HUES64 (cell line): Measurements from ENCODE around the gene TRIM59.
A peak's percentile ranks its signal among the peaks of the same experiment; 100 is the strongest.

ENCODE experiments used
- H3K27ac ChIP-seq: 2 replicates; pipeline ENCODE4 v1.7.0; 2013; ENCODE audit warnings: low read depth, low read length, inconsistent platforms
- H3K27me3 ChIP-seq: 2 replicates; pipeline ENCODE4 v1.6.1; 2013; ENCODE audit warnings: mild to moderate bottlenecking, low read length; ENCODE audit not compliant: insufficient read depth
- H3K36me3 ChIP-seq: 2 replicates; pipeline ENCODE4 v1.6.1; 2013; ENCODE audit warnings: mild to moderate bottlenecking, low read length; ENCODE audit not compliant: insufficient read depth
- H3K4me1 ChIP-seq: 2 replicates; pipeline ENCODE4 v1.6.1; 2013; ENCODE audit warnings: mild to moderate bottlenecking, low read length, moderate library complexity; ENCODE audit not compliant: insufficient read depth
- H3K4me3 ChIP-seq: 2 replicates; pipeline ENCODE4 v1.5.1; 2013; ENCODE audit warnings: mild to moderate bottlenecking, low read length, moderate library complexity
- H3K9ac ChIP-seq: 2 replicates; pipeline ENCODE4 v1.6.1; 2013; ENCODE audit warnings: mild to moderate bottlenecking, low read depth, low read length
- H3K9me3 ChIP-seq: 2 replicates; pipeline ENCODE4 v1.6.1; 2013; ENCODE audit warnings: low read depth, low read length; ENCODE audit not compliant: insufficient read depth
- WGBS: fragments of 150-250, 120-280 bp; methylation state at CpG from one replicate; pipeline ENCODE4 v1.1.7; 2013; ENCODE audit warnings: missing lambda C conversion rate; 5-methylcytosine and 5-hydroxymethylcytosine counted together

TRIM59 gene

GRCh38 chr3:160437083-160437455 lies 12.5 kb downstream of the TRIM59 start:
- Histone ChIP-seq H3K27ac (no peak overlapping the region), H3K36me3 (peaks cover 92% of the 10 kb centered on the region), H3K4me1 (0 out of 2 replicates have a peak, but pooled peaks cover 4% of the 10 kb centered on the region), H3K9me3 (no peaks in the 10 kb centered on the region), H3K9ac (no peak overlapping the region), H3K4me3 (no peak overlapping the region), H3K27me3 (no peaks in the 10 kb centered on the region)
- 93% methylated on average over 5 of the region's 5 CpGs for WGBS

- no peaks in the 10 kb centered on the region for H3K27me3 ChIP-seq
- peaks cover 95% of the 10 kb centered on the region for H3K36me3 ChIP-seq
Observed at GRCh38 chr3:160435747-160436146, 13.8 kb downstream of the TRIM59 start.

GRCh38 chr3:160435095-160435494 lies 14.5 kb downstream of the TRIM59 start:
- Histone ChIP-seq H3K9me3 (no peaks in the 10 kb centered on the region), H3K4me1 (no peaks in the 10 kb centered on the region), H3K9ac (no peak overlapping the region), H3K4me3 (no peak overlapping the region), H3K27ac (no peak overlapping the region), H3K27me3 (no peaks in the 10 kb centered on the region), H3K36me3 (peaks cover 97% of the 10 kb centered on the region)
- 95% methylated on average over 2 of the region's 2 CpGs for WGBS

More at GRCh38 chr3:160435747-160436146, 13.8 kb downstream of the TRIM59 start:
- no peak overlapping the region for H3K27ac ChIP-seq
- H3K9ac ChIP-seq = no peak overlapping the region
- H3K9me3 ChIP-seq = no peaks in the 10 kb centered on the region
- WGBS = no CpG with 5 or more reads among the region's 1 CpG
- 0 out of 2 replicates have a peak, but pooled peaks cover under 1% of the 10 kb centered on the region for H3K4me1 ChIP-seq
- H3K4me3 ChIP-seq = no peak overlapping the region

DNA sequence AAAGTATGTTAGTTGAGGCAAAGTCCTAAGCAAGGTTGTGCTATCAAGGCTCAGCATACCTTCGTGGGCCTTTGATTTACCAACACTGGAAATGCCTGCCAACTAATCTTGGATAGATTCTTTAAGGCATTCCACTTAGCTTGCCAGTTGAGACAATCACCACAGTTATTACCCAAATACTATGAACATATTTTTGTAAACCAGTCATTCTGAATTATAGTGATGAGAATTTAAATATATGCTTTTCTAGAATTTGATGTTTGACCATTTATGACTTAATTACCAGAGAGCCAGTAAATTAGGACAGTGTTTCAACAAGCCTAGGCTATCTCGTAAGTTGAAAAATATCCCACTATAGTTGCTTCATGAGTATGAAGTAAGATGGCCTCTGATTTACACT lies 15.5 kb downstream of the TRIM59 start:
- no peak overlapping the region for H3K9ac ChIP-seq
- no peaks in the 10 kb centered on the region for H3K27me3 ChIP-seq
- 88% methylated on average over 1 of the region's 2 CpGs for WGBS
- H3K4me1 ChIP-seq = no peaks in the 10 kb centered on the region
- no peak overlapping the region for H3K4me3 ChIP-seq
- peaks cover 96% of the 10 kb centered on the region for H3K36me3 ChIP-seq
- H3K27ac ChIP-seq = no peak overlapping the region
- H3K9me3 ChIP-seq = no peaks in the 10 kb centered on the region

DNA sequence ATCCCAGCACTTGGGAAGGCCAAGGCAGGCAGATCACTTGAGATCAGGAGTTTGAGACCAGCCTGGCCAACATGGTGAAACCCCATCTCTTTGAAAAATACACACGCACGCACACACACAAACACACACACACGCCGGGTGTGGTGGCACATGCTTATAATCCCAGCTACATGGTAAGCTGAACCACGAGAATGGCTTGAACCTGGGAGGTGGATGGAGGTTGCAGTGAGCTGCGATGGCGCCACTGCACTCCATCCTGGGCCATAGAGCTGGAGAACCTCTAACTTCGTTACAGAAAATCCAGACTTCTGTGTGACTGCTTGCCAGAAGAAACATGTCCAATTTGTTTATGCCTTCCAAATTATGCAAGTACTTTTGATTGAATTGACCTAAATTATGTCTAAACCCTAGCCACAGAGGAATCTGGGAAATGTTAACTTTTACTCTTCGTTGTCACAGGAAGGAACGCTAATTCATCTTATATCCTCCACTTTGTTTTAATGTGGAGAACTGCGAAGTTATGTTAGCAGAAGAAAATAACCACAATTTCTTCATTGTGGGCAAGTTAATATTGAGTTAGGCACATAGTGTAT lies 21.7 kb downstream of the TRIM59 start:
- no peaks in the 10 kb centered on the region for H3K27me3 ChIP-seq
- no peaks in the 10 kb centered on the region for H3K9me3 ChIP-seq
- WGBS = over 99% methylated on average over 8 of the region's 11 CpGs
- no peaks in the 10 kb centered on the region for H3K4me1 ChIP-seq
- no peak overlapping the region for H3K4me3 ChIP-seq
- H3K27ac ChIP-seq = no peak overlapping the region
- no peak overlapping the region for H3K9ac ChIP-seq
- H3K36me3 ChIP-seq = peaks cover 99% of the 10 kb centered on the region

GRCh38 chr3:160417311-160417710 lies 32.3 kb downstream of the TRIM59 start:
- Histone ChIP-seq H3K9me3 (no peaks in the 10 kb centered on the region), H3K4me3 (no peak overlapping the region), H3K27me3 (no peaks in the 10 kb centered on the region), H3K9ac (no peak overlapping the region), H3K36me3 (peaks cover 100% of the 10 kb centered on the region), H3K27ac (no peak overlapping the region), H3K4me1 (no peaks in the 10 kb centered on the region)
- 80% methylated on average over 2 of the region's 3 CpGs for WGBS

- no peaks in the 10 kb centered on the region for H3K9me3 ChIP-seq
- no peak overlapping the region for H3K9ac ChIP-seq
- peaks cover 97% of the 10 kb centered on the region for H3K36me3 ChIP-seq
- no peak overlapping the region for H3K4me3 ChIP-seq
- no peaks in the 10 kb centered on the region for H3K4me1 ChIP-seq
- no peak overlapping the region for H3K27ac ChIP-seq
- no peaks in the 10 kb centered on the region for H3K27me3 ChIP-seq
- WGBS = 26% methylated on average over 2 of the region's 3 CpGs
Observed at GRCh38 chr3:160413613-160414248, 35.9 kb downstream of the TRIM59 start.

GRCh38 chr3:160412477-160412876 lies 37.1 kb downstream of the TRIM59 start:
- 83% methylated on average over 1 of the region's 1 CpG for WGBS
- Histone ChIP-seq H3K36me3 (peaks cover 97% of the 10 kb centered on the region), H3K27me3 (no peaks in the 10 kb centered on the region), H3K9me3 (no peaks in the 10 kb centered on the region), H3K4me3 (no peak overlapping the region), H3K4me1 (no peaks in the 10 kb centered on the region), H3K9ac (no peak overlapping the region), H3K27ac (no peak overlapping the region)

DNA sequence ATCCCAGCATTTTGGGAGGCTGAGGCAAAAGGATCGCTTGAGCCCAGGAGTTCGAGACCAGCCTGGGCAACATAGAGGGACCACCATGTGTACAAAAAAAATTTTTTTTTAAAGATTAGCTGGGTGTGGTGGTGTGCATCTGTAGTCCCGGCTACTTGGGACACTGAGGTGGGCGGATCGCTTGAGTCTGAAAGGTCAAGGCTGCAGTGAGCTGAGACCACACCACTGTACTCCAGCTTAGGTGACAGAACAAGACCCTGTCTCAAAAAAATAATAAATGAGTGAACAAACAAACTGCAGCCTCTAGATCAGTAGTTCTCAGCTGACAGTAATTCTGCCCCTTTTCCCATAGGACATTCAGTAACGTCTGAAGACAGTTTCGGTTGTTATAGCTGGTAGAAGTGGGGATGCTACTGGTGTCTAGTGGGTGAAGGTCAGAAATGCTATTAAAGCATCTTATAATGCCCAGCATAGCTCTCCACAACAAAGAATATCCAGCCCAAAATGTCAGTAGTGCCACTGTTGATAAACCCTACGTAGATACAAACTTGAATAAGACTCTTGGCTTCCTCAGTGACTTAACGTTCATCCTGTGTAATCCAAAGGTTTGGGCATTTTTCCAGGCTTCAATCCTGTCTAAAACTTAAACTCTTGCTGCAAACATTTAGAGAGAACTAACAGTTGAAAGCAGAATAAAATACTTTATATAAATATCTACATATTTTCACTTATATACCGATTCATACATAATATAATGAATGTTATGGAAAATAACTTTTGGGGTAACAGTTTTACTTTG lies 39.6 kb downstream of the TRIM59 start:
- Histone ChIP-seq H3K4me1 (no peaks in the 10 kb centered on the region), H3K4me3 (no peak overlapping the region), H3K27me3 (no peaks in the 10 kb centered on the region), H3K36me3 (peaks cover 97% of the 10 kb centered on the region), H3K27ac (no peak overlapping the region), H3K9me3 (no peaks in the 10 kb centered on the region), H3K9ac (no peak overlapping the region)
- 96% methylated on average over 9 of the region's 10 CpGs for WGBS

- peak overlapping the region; percentile 91; the same call in 1 of the 2 replicates for H3K4me3 ChIP-seq
Observed at GRCh38 chr3:160403796-160404470, 45.7 kb downstream of the TRIM59 start.

More at GRCh38 chr3:160403796-160404470, 45.7 kb downstream of the TRIM59 start:
- Histone ChIP-seq H3K27ac (no peak overlapping the region; the same call in 1 of the 2 replicates), H3K4me1 (peaks cover 24% of the 10 kb centered on the region), H3K36me3 (peaks cover 71% of the 10 kb centered on the region), H3K27me3 (no peaks in the 10 kb centered on the region), H3K9me3 (no peaks in the 10 kb centered on the region), H3K9ac (peak overlapping the region; percentile 21; the same call in 1 of the 2 replicates)
- WGBS = 81% methylated on average over 5 of the region's 7 CpGs
